GM18861 (cell line): ENCODE results near the gene MAT1A.
"Not testable (repeated sequence)": the region's sequence is repeated elsewhere in the genome, so short reads cannot be mapped to it uniquely, and the experiment has no call there.

ENCODE experiments used
- ATAC-seq: cut with Tn5 transposase; IDR thresholded peaks from one replicate; pipeline ENCODE4 v1.9.1; 2021; ENCODE audit not compliant: unreplicated experiment

The MAT1A gene

DNA sequence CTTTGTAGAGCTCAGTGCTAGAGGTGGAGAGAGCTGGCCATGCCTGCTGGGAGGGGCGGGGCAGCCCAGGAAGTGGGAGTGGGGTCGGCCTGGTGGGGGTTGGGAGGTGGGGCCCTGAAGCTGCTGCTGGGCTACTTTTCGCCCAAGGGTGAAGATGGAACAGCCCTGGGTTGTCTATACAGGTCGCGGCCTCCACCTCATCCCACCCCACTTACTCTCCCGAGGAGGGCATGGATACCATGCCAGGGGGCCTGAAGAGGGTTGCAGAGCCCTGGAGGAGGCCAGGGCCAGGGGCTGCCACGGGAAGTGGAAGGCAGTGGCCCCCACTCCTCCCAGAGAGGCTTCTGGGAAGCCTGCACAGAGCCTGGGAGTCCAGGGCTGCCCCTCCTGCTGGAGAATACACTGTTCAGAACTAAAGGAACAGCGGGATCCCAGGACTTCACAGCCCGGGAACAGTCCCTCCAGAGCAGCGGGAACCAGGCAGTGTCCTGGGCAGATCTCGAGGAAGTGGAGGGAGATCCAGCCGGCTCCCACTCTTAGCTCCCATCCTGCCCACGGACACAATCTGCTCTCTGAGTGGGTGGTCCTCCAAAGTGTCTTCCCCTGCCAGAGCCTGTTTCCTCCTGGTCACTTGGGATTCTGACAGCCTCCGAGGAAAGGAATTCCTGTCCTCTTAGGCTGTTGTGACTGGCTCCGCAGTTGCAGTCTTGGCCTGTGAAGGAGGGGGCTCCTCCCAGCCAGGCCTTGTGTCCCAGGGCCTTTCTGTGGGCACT lies 23.5 kb downstream of the MAT1A start:
- ATAC-seq = no peak

DNA sequence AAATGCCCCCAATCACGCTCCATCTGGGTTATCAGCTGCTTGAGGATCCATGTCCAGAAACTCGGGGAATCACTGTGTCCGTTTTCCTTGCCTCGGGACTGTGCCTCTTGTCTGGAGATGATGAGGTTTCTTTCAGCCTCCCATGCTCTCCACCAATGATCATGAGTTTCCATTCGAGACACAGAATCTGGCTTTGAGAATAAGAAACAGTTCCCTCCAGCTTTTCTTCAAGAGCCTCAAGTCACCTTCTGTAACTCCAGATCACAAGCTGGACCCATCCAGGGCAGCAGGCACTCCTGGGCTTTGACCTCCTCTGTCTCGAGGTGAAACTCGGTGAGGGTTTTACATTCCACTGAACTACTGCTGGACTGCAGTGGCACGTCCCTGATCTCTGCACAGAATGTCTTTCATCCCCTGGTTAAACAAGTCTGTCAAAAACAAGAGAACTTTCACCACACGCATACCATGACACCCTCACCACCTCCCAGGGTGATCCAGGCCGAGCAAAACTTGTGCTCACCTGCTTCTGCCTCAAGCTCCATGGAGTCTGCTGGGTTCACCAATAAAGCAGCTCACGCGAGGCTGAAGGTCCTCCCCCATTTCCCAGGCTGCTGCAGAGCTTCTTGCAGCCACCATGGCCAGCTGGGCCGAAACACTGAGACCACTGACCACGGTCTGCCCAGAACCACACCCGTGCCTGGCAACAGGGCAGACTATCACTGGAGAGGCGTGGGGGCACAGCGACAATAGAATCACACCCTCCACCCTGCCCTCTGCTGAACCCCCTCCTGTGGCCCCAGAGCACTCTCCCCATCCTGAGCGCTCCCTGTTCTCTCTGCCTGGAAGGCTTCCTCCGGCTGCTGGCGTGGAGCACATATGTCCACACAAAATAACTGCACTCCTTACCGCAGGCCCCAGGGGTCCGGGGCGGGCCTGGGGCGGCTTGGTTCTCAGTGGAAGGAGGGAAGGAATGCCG lies 25.1 kb downstream of the MAT1A start:
- ATAC-seq = no peak

DNA sequence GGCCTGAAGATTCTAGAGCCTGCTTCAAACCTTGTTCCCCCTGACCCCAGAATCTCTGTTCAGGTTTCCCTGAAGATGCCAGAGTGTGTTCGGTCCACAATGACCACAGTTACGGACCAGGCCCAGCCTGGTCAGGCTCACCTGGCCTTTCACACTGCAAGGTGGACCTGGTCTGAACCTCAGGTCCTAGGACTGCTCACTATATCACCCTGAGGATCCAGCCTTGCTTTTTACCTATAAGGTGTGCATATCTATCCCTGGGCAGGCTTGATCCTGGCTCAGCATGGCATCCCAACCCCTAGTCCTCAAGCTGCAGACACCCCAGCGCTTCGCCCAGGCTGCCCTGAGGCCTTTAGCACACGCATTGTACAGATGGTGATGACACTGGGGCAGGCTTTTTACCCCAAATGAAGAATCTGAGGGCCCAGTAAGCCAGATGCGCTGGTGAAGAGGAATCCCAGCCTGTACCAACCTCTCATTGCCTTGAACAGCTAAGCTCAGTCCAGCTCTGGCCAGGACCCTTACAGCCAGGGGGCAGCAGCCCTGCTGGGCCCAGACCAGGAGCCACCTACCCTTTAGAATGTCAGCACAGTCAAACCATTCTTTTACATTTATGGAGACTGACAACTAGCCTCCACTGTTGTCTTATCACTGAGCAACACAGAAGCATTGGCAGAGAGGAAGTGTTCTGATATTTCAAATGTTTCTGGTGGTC lies 28.0 kb downstream of the MAT1A start:
- no peak for ATAC-seq

DNA sequence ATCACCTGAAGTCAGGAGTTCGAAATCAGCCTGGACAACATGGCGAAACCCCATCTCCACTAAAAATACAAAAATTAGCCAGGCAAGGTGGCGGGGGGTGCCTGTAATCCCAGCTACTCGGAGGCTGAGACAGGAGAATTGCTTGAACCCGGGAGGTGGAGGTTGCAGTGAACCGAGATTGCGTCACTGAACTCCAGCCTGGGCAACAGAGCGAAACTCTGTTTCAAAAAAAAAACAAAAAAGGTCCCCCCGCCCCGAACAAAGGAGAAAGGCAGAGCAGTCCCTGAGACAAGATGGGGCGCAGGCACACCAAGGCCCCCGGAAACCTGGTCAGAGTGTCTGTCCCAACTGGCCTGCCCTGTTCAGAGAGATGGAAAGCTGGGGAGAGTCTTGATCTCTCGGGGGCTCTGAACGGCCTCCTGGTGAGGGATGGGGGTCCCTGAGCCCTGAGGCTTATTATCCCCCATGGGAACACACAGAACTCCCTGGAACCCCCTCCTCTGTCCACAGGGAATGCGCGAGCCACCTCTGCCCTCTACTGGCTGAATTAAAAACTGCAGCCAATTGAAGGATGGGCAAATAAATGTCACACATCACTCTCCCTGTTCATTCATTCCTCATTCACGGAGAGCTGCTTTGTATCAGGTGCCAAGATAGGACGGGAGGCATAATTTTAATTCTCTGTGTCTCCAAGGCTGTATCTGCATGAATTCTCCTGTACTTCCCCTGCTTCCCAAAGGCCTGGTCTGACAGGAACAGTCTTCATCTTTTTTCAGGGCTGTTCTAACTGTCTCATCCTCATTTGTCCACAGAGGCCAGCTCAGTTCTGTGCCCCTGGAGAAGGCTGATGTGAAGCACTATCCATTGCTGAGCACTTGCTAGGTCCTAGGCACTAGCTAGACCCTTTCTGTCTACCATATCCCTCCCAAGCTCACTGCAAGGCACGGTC lies 28.9 kb downstream of the MAT1A start:
- ATAC-seq = no peak

DNA sequence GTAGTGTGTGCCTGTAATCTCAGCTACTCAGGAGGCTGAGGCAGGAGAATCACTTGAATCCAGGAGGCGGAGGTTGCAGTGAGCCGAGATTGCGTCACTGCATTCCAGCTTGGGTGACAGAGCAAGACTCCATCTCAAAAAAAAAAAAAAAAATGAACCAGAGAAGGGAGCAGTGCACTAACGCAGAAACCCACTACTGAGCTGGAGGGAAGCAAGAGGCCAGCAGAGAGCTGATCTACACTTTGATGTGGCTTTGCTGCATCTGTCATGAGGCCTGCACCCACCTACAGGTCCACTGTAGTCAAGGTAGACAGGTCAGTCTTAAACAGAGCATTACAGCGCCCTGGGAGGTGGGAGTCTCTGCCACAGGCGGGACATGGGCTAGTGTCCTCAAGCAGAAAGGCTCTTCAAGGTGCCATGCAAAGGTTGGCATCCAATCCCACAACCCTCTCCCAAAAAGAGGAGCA lies 30.0 kb downstream of the MAT1A start:
- no peak for ATAC-seq

DNA sequence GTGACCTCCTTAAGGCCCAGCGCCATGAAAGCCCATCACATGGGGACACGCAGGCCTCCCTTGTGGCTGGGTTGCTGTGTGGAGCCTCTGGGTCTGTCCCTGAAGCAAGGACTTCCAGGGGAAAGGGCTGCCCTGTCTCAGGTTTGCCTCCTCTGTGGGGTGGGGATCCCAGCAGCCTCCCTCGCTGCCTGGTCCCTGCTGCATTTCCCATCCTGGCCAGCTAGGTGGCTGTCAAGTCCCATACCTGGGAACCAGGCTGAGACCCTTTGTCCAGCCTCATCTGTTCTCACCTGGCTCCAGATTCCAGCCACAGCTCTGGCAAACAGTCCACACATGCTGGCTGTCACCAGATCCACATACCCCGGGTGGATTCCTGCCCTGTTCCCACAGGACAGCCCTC lies 32.7 kb downstream of the MAT1A start:
- ATAC-seq = peak; percentile 41

DNA sequence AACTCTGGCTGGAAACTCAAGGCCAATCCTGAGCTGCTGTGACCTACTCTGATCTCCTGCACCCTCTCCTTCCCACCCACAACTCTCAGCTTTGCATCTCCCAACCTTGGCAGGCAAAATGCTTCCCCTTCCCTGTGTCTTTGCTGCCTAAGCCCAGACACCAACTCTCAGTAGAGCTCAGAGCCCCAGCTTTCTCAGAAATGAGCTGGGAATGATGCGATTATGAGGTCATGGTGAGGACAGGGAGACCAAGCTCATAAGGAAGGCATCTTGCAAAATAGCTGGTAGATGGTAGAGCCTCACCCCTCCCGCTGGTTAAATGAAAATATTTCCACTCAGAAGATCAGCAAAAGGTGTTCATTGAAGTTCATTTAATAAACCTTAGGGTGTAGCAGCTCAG lies 34.7 kb downstream of the MAT1A start:
- not testable (repeated sequence) for ATAC-seq

DNA sequence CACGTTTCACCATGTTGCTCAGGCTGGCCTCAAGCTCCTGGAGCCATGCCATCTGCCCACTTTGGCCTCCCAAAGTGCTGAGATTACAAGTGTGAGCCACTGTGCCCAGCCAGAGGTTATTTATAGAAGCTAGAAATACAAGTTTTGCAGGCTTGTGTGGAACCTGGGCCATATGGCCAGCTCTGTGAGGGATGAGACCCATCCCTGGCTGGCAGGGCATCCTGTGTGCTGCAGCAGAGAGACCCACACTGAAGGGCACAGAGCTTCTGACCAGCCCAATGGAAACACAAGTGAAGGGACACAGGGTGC lies 35.5 kb downstream of the MAT1A start:
- not testable (repeated sequence) for ATAC-seq

DNA sequence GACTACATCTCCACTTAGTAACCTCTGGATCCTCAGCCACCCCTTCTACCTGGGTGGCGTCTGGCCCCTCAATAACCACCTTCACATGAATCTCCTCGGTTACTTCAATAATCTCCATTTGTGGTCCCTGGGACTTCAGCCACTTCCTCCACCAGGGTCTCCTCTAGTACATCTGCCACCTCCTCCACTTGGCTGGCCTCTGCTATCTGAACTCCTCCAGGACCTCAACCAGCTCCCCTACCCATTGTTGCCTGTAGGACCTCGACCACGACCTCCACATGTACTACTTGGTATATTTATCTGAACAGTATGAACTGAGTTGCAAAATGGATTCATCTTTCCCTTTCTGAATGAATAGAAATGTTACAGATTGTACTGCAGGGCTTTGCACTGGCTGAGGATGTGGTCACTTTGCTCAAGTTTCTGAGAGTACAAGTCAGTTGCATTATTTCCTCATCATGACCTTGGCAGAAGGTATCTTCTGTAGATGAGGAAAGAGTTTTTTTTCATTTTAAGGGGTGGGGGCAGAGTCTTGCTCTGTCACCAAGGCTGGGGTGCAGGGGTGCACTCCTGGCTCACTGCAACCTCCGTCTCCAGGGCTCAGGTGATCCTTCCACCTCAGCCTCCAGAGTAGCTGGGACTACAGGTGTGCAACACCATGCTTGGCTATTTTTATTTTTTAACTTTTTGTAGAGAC lies 36.0 kb downstream of the MAT1A start:
- peak; percentile 86 for ATAC-seq

DNA sequence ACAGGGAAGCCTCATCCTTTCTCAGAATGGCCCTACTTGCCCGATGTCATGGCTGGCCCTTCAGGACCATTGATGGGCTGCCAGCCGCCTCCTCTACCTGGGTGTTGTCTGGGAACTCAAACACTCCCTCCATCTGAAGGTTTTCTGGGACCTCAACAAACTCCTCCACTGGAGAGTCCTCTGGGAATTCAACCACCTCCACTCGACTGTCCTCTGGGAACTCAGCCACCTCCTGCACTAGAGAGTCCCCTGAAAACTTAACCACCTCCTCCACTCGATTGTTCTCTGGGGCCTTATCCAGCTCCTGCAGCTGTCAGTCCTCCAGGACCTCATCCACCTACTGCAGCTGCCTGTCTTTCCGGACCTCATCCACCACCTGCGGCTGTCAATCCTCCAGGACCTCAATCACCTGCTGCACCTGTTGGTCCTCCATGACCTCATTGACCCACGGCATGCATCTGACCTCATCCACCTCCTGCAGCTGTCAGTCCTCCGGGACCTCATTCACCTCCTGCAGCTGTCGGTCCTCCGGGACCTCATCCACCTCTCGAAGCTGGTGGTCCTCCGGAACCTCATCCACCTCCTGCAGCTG lies 37.1 kb downstream of the MAT1A start:
- ATAC-seq = no peak

DNA sequence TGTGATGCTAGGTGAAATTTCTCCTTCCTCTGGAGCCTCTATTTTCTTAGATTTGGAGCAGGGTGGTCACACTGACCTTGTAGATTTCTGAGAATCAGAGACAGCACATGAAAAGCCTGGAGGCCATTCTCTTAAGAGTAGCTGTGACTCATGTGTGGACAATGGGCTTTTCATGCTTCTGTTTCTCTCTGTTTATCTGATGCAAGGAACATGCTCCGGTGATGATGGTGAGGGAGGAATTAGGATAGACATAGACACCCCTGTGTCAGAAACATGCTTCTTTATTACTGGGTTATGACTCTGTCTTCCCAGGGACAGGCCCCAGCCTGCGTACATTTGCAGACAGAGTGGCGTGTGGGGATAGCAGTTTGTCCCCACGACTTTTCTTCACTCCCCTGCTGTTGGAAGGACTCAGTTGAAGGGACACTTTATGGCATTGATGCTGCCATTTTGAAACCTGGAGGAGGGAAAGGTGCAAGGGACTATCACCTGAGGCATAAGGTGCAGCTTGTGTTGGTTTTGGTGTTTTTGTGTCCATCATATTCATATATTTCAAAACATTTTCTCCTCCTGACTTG lies 37.7 kb downstream of the MAT1A start:
- not testable (repeated sequence) for ATAC-seq

DNA sequence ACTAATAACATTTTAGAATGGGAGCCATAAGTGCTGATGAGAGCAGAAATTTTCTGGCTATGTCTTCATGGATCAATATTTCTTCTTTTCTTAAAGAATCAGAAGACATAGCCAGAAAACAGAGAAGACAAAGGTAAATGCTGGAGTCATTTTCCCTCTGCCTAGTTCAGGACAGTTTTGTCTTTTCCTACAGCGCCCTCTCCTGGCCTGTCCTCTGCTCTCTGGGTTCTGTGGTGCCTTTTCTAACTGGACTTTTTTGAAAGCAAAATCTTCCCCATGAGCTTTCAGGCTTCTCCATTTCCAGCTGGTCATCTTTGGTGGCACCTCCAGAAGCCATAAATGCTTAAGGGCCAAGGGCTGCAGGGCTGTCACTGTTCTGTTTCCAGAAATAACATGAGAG lies 39.1 kb downstream of the MAT1A start:
- ATAC-seq = not testable (repeated sequence)

DNA sequence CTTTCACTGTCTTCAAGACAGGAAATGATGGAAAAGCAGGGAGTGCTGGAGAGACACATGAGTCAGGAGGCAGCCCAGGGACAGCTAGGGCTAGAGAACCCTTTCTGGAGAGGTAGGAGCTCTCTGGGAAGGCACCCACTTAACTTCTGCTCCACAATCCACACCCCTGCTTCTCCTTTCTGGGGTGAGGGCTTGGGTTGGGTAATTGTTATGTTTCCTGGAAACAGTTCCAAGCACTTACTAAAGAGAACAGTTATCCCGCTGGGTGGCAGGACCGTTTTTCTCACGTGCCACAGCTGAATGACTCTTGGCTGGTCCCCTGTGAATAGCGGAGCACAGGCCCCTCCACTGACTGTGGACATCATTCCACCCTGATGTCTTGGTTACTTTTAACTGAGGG lies 39.6 kb downstream of the MAT1A start:
- ATAC-seq = not testable (repeated sequence)

DNA sequence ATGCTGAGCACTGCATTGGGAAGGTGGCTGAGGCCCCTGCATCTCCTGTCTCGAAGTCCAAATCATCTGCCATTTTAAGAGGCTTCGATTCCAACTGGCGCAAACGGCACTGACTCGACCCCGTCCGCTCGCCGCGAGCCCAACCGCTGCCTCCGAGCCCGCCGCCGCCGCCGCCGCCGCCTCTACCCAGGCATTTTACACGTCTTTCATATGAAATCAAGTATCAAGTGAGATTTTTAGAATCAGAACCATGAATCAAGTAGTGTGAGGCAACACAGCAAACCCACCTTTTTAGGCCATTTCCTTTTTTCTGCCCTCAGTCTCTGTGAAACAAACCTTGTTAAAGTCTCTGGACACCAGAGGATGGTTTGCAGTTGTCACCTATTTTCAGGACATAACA lies 41.8 kb downstream of the MAT1A start:
- not testable (repeated sequence) for ATAC-seq

DNA sequence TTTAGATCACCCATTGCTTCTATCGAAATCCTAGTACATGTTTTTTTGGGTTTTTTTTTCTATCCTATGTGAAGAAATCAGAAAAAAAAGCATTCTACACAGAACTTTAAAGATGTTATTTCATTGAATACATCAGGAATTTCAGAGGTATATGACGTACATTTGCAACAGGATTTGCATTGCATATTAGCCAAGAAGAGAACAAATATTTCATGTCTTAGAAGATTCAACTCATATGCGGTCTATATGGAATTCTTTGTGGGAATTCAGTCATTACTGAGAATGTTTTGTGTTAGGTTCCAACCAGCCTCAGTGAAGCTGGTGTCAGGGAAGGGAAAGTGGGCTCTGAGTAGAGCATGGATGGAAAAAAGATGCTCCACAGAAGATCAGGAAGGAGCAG lies 45.1 kb downstream of the MAT1A start:
- not testable (repeated sequence) for ATAC-seq

DNA sequence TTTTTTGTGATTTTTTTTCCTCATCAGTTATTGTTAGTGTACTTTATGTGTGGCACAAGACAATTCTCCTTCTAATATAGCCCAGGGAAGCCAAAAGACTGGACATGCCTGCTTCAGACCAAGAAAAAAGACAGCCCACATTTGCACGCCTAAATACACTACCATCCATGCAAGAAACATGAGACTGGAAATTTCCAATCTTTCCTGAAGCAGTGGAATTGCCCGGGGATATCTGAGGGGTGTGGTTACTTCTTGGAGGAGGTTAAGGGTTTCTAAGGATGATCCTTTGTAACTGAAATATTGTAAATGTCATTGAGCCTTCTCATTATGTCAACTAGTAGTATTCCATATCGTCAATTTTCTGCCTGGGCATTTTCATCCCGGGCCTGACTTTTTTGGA lies 47.1 kb downstream of the MAT1A start:
- ATAC-seq = not testable (repeated sequence)

DNA sequence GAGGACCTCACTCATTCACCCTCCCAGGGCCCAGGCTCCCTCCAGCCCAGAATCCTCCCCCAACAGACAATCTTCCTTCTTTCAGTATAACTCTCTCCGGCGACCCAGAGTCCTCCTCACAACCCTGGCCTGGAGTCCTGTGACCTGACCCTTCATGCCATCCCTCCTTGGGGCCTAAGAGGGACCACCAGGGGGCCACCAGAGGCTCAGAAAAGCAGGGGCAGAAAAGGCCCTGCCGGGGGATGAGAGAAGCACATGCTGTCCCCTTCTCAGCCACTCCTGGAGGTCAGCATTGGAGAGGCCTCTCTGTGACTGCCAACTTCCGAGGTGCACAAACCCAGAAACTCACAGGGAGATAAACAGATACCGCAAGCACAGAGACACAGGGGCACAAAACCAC lies 53.0 kb downstream of the MAT1A start:
- not testable (repeated sequence) for ATAC-seq

DNA sequence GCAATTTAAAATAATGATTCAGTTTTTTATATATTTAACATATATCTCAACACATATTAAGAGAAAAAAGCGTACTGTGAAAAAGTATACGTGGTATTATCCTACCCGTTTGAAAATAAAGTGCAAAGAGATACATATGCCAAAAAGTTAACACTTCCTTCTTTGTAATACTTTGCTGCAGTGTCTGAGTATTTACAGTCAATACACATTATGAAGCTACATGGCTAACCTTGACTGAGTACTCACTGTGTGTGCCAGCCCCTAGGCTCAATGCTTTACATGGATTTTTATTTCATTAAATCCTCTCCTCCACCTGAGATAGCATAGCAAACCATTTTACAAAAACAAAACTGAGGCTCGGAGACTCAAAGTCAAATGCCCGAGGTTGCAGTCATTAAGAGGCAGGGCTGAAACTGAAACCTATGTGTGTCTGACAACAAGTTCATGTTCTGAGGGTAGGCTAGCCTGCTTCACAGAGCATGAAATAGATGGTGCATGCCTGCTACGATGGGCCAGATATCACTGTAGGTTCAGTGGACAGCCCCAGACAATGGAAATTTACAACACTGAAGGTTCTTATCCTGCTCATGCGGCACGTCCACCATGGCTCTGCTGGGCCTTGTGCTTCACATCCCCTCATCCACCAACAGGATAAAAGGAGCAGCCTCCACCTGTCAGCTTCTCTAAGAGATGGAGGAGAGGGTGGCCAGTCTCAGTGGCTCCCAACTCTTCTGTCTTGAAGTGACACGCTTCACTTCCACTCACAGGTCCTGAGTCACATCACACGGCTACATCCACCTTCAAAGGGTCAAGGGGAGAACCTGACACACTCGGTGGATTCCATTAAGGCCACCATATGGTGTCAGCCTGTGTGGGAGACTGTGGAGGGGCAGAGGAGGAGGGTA lies 54.9 kb downstream of the MAT1A start:
- peak; percentile 100 for ATAC-seq
